ENCODE results near the gene REC8.

REC8 gene

GRCh38 chr14:24160499-24160849 is 11.4 kb upstream of the REC8 start:
- no peak for DNase-seq

GRCh38 chr14:24160850-24161804 is 10.8 kb upstream of the REC8 start, which contains the start of gene IRF9:
TSS of gene IRF9 (plus strand) at chr14:24161265. CDS start at chr14:24162145, 880 bp downstream.
- DNase-seq = peak; percentile 97

- no peak for DNase-seq
Observed at GRCh38 chr14:24162093-24162492, 9.8 kb upstream of the REC8 start.

- DNase-seq = no peak
Observed at GRCh38 chr14:24164518-24164991, 7.3 kb upstream of the REC8 start.

- DNase-seq = no peak
Observed at GRCh38 chr14:24165785-24166184, 6.1 kb upstream of the REC8 start.

- DNase-seq = no peak
Observed at GRCh38 chr14:24167469-24168114, 4.3 kb upstream of the REC8 start.

GRCh38 chr14:24172261-24172860 is 481 bp downstream of the REC8 start:
- no peak for DNase-seq

- no peak for DNase-seq
Observed at GRCh38 chr14:24172871-24173281, 996 bp downstream of the REC8 start.

GRCh38 chr14:24176599-24176998 is 4.7 kb downstream of the REC8 start:
- DNase-seq = no peak

- no peak for DNase-seq
Observed at GRCh38 chr14:24177041-24177825, 5.4 kb downstream of the REC8 start.

GRCh38 chr14:24177891-24178290 is 6.0 kb downstream of the REC8 start:
- no peak for DNase-seq

- no peak for DNase-seq
Observed at GRCh38 chr14:24178399-24179178, 6.7 kb downstream of the REC8 start.

- DNase-seq = no peak
Observed at GRCh38 chr14:24179294-24179960, 7.5 kb downstream of the REC8 start.

GRCh38 chr14:24179961-24180796 is 8.3 kb downstream of the REC8 start:
- DNase-seq = no peak

- DNase-seq = no peak
Observed at GRCh38 chr14:24181371-24182077, 9.6 kb downstream of the REC8 start.

GRCh38 chr14:24182110-24182882 is 10.4 kb downstream of the REC8 start:
- no peak for DNase-seq

GRCh38 chr14:24183014-24183481 is 11.2 kb downstream of the REC8 start:
- DNase-seq = no peak

GRCh38 chr14:24184104-24184970 is 12.5 kb downstream of the REC8 start:
- DNase-seq = no peak

Data from effector CD4-positive, alpha-beta T cell (primary cell).